ENCODE results near the gene ZSWIM7.
A peak's percentile ranks its signal among the peaks of the same experiment; 100 is the strongest.

The ZSWIM7 gene

GRCh38 chr17:15999141-15999973 lies at the start of gene ZSWIM7, which contains the start of gene TTC19:
Gene ZSWIM7 (minus strand): TSS chr17:15999704. CDS start chr17:15999594, 110 bp downstream.
Gene TTC19 (plus strand): TSS chr17:15999824. CDS start chr17:15999849, 25 bp downstream.
- peak; percentile 94 for DNase-seq

GRCh38 chr17:16048811-16049449 lies 49.4 kb upstream of the ZSWIM7 start:
- no peak for DNase-seq

- no peak for DNase-seq
Observed at GRCh38 chr17:16046966-16047365, 47.5 kb upstream of the ZSWIM7 start.

GRCh38 chr17:16044487-16044886 lies 45.0 kb upstream of the ZSWIM7 start:
- DNase-seq = no peak

GRCh38 chr17:16040710-16041251 lies 41.3 kb upstream of the ZSWIM7 start:
- no peak for DNase-seq

GRCh38 chr17:16037636-16038035 lies 38.1 kb upstream of the ZSWIM7 start:
- DNase-seq = no peak

GRCh38 chr17:16036261-16036660 lies 36.8 kb upstream of the ZSWIM7 start:
- no peak for DNase-seq

GRCh38 chr17:16033729-16034349 lies 34.3 kb upstream of the ZSWIM7 start:
- DNase-seq = no peak

- no peak for DNase-seq
Observed at GRCh38 chr17:16027708-16028584, 28.4 kb upstream of the ZSWIM7 start.

- no peak for DNase-seq
Observed at GRCh38 chr17:16026895-16027294, 27.4 kb upstream of the ZSWIM7 start.

GRCh38 chr17:16025202-16025601 lies 25.7 kb upstream of the ZSWIM7 start:
- no peak for DNase-seq

- DNase-seq = no peak
Observed at GRCh38 chr17:16023881-16024280, 24.4 kb upstream of the ZSWIM7 start.

GRCh38 chr17:16019347-16019746 lies 19.8 kb upstream of the ZSWIM7 start:
- no peak for DNase-seq

- DNase-seq = peak; percentile 21
Observed at GRCh38 chr17:16013943-16014407, 14.5 kb upstream of the ZSWIM7 start.

GRCh38 chr17:16007439-16007838 lies 7.9 kb upstream of the ZSWIM7 start:
- no peak for DNase-seq

- no peak for DNase-seq
Observed at GRCh38 chr17:16005636-16006035, 6.1 kb upstream of the ZSWIM7 start.

GRCh38 chr17:16003841-16004240 lies 4.3 kb upstream of the ZSWIM7 start:
- DNase-seq = no peak

- no peak for DNase-seq
Observed at GRCh38 chr17:16002708-16003260, 3.3 kb upstream of the ZSWIM7 start.

GRCh38 chr17:16001226-16001897 lies 1.9 kb upstream of the ZSWIM7 start:
- DNase-seq = no peak

GRCh38 chr17:15999974-16000827 lies 697 bp upstream of the ZSWIM7 start:
- peak; percentile 71 for DNase-seq
